ENCODE measurements around the gene FHIT. TPM values are rescaled to one million over a fixed set of nuclear protein-coding genes. Genes with fewer than 3 reads are reported as not detected.

The FHIT gene
- total and polyA plus RNA-seq, 2 of the 4 experiments (the other 2 are of a cell fraction): 0.07 TPM; not detected in 1

DNA sequence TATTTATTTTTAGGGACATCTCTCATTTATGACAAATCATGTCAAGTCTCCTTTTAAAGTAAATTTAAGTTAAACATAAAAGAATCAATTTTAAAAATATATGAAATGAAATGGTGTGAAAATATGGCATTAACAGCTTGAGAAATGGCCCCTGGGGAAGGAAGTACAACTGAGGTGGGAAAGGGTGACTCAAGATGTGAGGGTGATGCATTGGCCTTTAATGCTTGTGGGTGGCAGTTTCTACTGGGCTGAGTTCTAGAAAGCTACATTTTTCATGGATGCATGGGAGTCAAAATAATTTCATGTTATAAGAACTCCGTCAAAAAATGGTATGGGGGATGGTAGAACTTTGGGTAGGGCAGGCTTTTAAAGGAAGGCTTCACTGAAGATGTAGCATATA is 1492.6 kb downstream of the FHIT start:
- H2BK15ac ChIP-seq (ENCODE audit: low read depth, low read length): no peak overlapping the region
- BruUV-seq (replicated peaks): no TSS peak
- ChIA-PET POLR2A (ENCODE audit: unreplicated experiment) (no interaction called here), CTCF (no interaction called here)
- H3K18ac ChIP-seq (ENCODE audit: low read depth, low read length): no peak overlapping the region
- no peak overlapping the region for H2AK5ac ChIP-seq (ENCODE audit: low read depth, low read length)
- ATAC-seq (ENCODE audit: low read depth): no peak
- intact Hi-C loops (cut with micrococcal nuclease): no loop called here
- no peak overlapping the region for H4K5ac ChIP-seq (ENCODE audit: low read depth, low read length)
- H2BK20ac ChIP-seq (ENCODE audit: low read depth, low read length): no peak overlapping the region
- no peak overlapping the region for H3K4me2 ChIP-seq (ENCODE audit: low read depth, low read length)
- DNase-seq: no peak
- no peak overlapping the region for H3K56ac ChIP-seq (ENCODE audit: extremely low read depth, insufficient read depth, low read length)
- in situ Hi-C loops (cut with MboI; ENCODE audit: low sequenced_read_pairs): no loop called here
- no peak overlapping the region for H3K23ac ChIP-seq (ENCODE audit: low read depth, low read length)
- H3K4me1 ChIP-seq (ENCODE audit: control insufficient read depth, insufficient read depth, low read length): peaks cover 14% of the 10 kb centered on the region
- no peaks in the 10 kb centered on the region for H3K36me3 ChIP-seq (ENCODE audit: control insufficient read depth, insufficient read depth, low read length)
- no peak overlapping the region for H4K91ac ChIP-seq (ENCODE audit: insufficient read depth, low read depth, low read length)
- TF ChIP-seq USF2 (IDR thresholded peaks at IDR 0.05; ENCODE audit: low read depth, low read length) (no peak), MAZ (IDR thresholded peaks at IDR 0.05; ENCODE audit: borderline replicate concordance, low read depth, low read length) (no peak), NFE2L2 (IDR thresholded peaks at IDR 0.05; ENCODE audit: low read depth, low read length) (no peak), CHD1 (IDR thresholded peaks at IDR 0.05; ENCODE audit: low read depth, low read length) (no peak), CEBPB (IDR thresholded peaks at IDR 0.05; ENCODE audit: low read depth, low read length) (no peak), RFX5 (IDR thresholded peaks at IDR 0.05; ENCODE audit: low read depth, low read length) (no peak), RAD21 (IDR thresholded peaks at IDR 0.05; ENCODE audit: low read length) (no peak), POLR2A (IDR thresholded peaks at IDR 0.05; ENCODE audit: low read depth, low read length) (no peak), SMC3 (IDR thresholded peaks at IDR 0.05; ENCODE audit: low read depth, low read length) (no peak), CTCF (conservative IDR thresholded peaks at IDR 0.05; ENCODE audit: low read depth, low read length) (no peak)
- TF ChIP-seq, protein P1, sequence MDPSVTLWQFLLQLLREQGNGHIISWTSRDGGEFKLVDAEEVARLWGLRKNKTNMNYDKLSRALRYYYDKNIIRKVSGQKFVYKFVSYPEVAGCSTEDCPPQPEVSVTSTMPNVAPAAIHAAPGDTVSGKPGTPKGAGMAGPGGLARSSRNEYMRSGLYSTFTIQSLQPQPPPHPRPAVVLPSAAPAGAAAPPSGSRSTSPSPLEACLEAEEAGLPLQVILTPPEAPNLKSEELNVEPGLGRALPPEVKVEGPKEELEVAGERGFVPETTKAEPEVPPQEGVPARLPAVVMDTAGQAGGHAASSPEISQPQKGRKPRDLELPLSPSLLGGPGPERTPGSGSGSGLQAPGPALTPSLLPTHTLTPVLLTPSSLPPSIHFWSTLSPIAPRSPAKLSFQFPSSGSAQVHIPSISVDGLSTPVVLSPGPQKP (IDR thresholded peaks at IDR 0.05; ENCODE audit: borderline replicate concordance, low read depth, low read length): no peak
- H3K9ac ChIP-seq (ENCODE audit: low read depth, low read length): no peak overlapping the region
- H3K9me3 ChIP-seq (ENCODE audit: control insufficient read depth, insufficient read depth, low read length): no peaks in the 10 kb centered on the region
- H2AFZ ChIP-seq (replicated peaks; ENCODE audit: low read length, poor library complexity): no peak overlapping the region
- H4K8ac ChIP-seq (ENCODE audit: low read depth in 2 of 2, low read length in 2 of 2): no peak overlapping the region
- no peak overlapping the region for H3K4me3 ChIP-seq (ENCODE audit: insufficient read depth, low read depth, low read length)
- H3K27ac ChIP-seq (ENCODE audit: insufficient read depth, low read length): no peak overlapping the region
- H2AK9ac ChIP-seq (replicated peaks; ENCODE audit: low read depth, low read length, poor library complexity): no peak overlapping the region
- no peaks in the 10 kb centered on the region; the same call in 1 of the 2 replicates for H3K27me3 ChIP-seq (ENCODE audit: control insufficient read depth, insufficient read depth, low read length)
- H3K9me1 ChIP-seq (ENCODE audit: insufficient read depth, low read length): no peaks in the 10 kb centered on the region
- H4K20me1 ChIP-seq (ENCODE audit: insufficient read depth, low read length): no peaks in the 10 kb centered on the region
- H2BK5ac ChIP-seq (ENCODE audit: low read depth, low read length, poor library complexity, severe bottlenecking): no peak overlapping the region
- 0 out of 2 replicates have a peak overlapping the region, but pooled peaks have one; percentile 46 for H3K14ac ChIP-seq (replicated peaks; ENCODE audit: low read depth, low read length)
- no peak overlapping the region for H3K4ac ChIP-seq (ENCODE audit: low read depth, low read length)
- dilution Hi-C loops (cut with HindIII; ENCODE audit: low sequenced_read_pairs, unreplicated experiment): no loop called here
- H2BK120ac ChIP-seq (ENCODE audit: low read depth, low read length): no peak overlapping the region
- WGBS, 2 experiments (ENCODE audit: extremely low coverage in 2 of 2, insufficient read length in 1 of 2): no CpG with 5 or more reads among the region's 1 CpG
- H3K79me1 ChIP-seq (ENCODE audit: low read depth in 1 of 2, low read length in 2 of 2): no peaks in the 10 kb centered on the region
